Measurements from ENCODE around the gene P2RX3.

GRCh38 chr11:57419146-57419545 is 81.0 kb downstream of the P2RX3 start:
- no peak for TF ChIP-seq ZBTB17 (tag by site-specific recombination; IDR thresholded peaks at IDR 0.05)
- no peak for TF ChIP-seq OVOL3 (tag by site-specific recombination; IDR thresholded peaks at IDR 0.05)
- TF ChIP-seq KLF16 (tag by site-specific recombination; IDR thresholded peaks at IDR 0.05), result no peak
- TF ChIP-seq, protein P1, sequence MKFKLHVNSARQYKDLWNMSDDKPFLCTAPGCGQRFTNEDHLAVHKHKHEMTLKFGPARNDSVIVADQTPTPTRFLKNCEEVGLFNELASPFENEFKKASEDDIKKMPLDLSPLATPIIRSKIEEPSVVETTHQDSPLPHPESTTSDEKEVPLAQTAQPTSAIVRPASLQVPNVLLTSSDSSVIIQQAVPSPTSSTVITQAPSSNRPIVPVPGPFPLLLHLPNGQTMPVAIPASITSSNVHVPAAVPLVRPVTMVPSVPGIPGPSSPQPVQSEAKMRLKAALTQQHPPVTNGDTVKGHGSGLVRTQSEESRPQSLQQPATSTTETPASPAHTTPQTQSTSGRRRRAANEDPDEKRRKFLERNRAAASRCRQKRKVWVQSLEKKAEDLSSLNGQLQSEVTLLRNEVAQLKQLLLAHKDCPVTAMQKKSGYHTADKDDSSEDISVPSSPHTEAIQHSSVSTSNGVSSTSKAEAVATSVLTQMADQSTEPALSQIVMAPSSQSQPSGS (tag by site-specific recombination; IDR thresholded peaks at IDR 0.05; ENCODE audit: low read depth), result no peak
